SK-N-SH (cell line): ENCODE results near the gene CD38. TPM values are rescaled to one million over a fixed set of nuclear protein-coding genes. Genes with fewer than 3 reads are reported as not detected.

Experiments
- CTCF ChIA-PET: fragments of 300-600, 350-600 bp; formaldehyde crosslinking; extraction: SDS; loops from one replicate; lab custom pipeline; 2021; lab: Yijun Ruan, JAX
- POLR2A ChIA-PET: fragments of 350-600 bp; sonication (Branson Sonifier 250); formaldehyde crosslinking; extraction: SDS; loops from one replicate; lab custom pipeline; 2020; ENCODE audit warnings: antibody characterized with exemption, inconsistent platforms; lab: Yijun Ruan, JAX
- DNase-seq: peaks from one replicate; pipeline ENCODE4 v3.0.0; 2012
- H2AFZ ChIP-seq: fragments of 200-600 bp; sonication (generic); 2 replicates; pipeline ENCODE4 v1.8.1; 2016; ENCODE audit warnings: antibody characterized with exemption, mild to moderate bottlenecking, low read depth
- H3F3A ChIP-seq: fragments of 200-600 bp; sonication (generic); replicated peaks from 2 replicates; pipeline ENCODE3; 2016; ENCODE audit warnings: antibody characterized with exemption, mild to moderate bottlenecking; ENCODE audit not compliant: insufficient read depth
- H3K27ac ChIP-seq, 2 experiments: fragments of 200-500 bp in 1 of 2; fragments of 200-600 bp in 1 of 2; sonication (Bioruptor generic) in 1 of 2; sonication (generic), shearing (Covaris generic) in 1 of 2; 2 replicates each; pipeline versions ENCODE4 v1.5.1 to v1.6.1; 2014 to 2016; ENCODE audit warnings: low read depth in 2 of 2, inconsistent platforms in 1 of 2, low read length in 1 of 2, mild to moderate bottlenecking in 1 of 2, mixed read lengths in 1 of 2
- H3K27me3 ChIP-seq: fragments of 200-600 bp; sonication (generic), shearing (Covaris generic); 2 replicates; pipeline ENCODE4 v1.6.1; 2016; ENCODE audit warnings: mixed run types; ENCODE audit not compliant: insufficient read depth
- H3K36me3 ChIP-seq, 2 experiments: fragments of 200-500 bp in 1 of 2; fragments of 200-600 bp in 1 of 2; sonication (Bioruptor generic) in 1 of 2; sonication (generic) in 1 of 2; replicated peaks in 1 of 2; 2 replicates each; pipeline versions ENCODE3 to v1.5.1; 2014 to 2016; ENCODE audit warnings: low read length in 1 of 2, mild to moderate bottlenecking in 1 of 2; ENCODE audit not compliant: insufficient read depth in 2 of 2, control insufficient read depth in 1 of 2
- H3K4me1 ChIP-seq, 2 experiments: fragments of 200-500 bp in 1 of 2; fragments of 200-600 bp in 1 of 2; sonication (Bioruptor generic) in 1 of 2; sonication (generic), shearing (Covaris generic) in 1 of 2; 2 replicates each; pipeline versions ENCODE4 v1.5.1 to v1.6.1; 2014 to 2016; ENCODE audit warnings: low read depth in 1 of 2, low read length in 1 of 2, mixed run types in 1 of 2; ENCODE audit not compliant: insufficient read depth in 2 of 2, control insufficient read depth in 1 of 2
- H3K4me2 ChIP-seq: fragments of 200-600 bp; sonication (generic), shearing (Covaris generic); 2 replicates; pipeline ENCODE4 v1.6.1; 2017; ENCODE audit warnings: mixed run types
- H3K4me3 ChIP-seq, 2 experiments: fragments of 200-500 bp in 1 of 2; fragments of 200-600 bp in 1 of 2; sonication (Bioruptor generic) in 1 of 2; sonication (generic), shearing (Covaris generic) in 1 of 2; 2 replicates each; pipeline versions ENCODE4 v1.5.1 to v1.8.1; 2014 to 2016; ENCODE audit warnings: low read depth in 2 of 2, inconsistent platforms in 1 of 2, low read length in 1 of 2, mild to moderate bottlenecking in 1 of 2, mixed read lengths in 1 of 2, moderate library complexity in 1 of 2
- H3K79me2 ChIP-seq: fragments of 200-600 bp; sonication (generic); 2 replicates; pipeline ENCODE4 v1.8.1; 2017; ENCODE audit warnings: mild to moderate bottlenecking; ENCODE audit not compliant: insufficient read depth
- H3K9ac ChIP-seq: fragments of 200-600 bp; sonication (generic); 2 replicates; pipeline ENCODE4 v1.6.1; 2017; ENCODE audit warnings: mixed run types
- H3K9me2 ChIP-seq: fragments of 200-600 bp; sonication (generic); 2 replicates; pipeline ENCODE4 v1.6.1; 2017; ENCODE audit warnings: mixed run types
- H3K9me3 ChIP-seq: fragments of 200-600 bp; sonication (generic); 2 replicates; pipeline ENCODE4 v1.6.1; 2017; ENCODE audit warnings: mixed run types, mild to moderate bottlenecking, moderate library complexity
- H4K20me1 ChIP-seq: fragments of 200-600 bp; sonication (generic); 2 replicates; pipeline ENCODE4 v1.6.1; 2017; ENCODE audit warnings: mild to moderate bottlenecking, mixed run types; ENCODE audit not compliant: insufficient read depth
- EP300 ChIP-seq, 2 experiments: IDR thresholded peaks; 2 replicates each; pipeline versions ENCODE4 v1.4.0 to v1.6.1; 2012; ENCODE audit warnings: borderline replicate concordance in 1 of 2, low read depth in 1 of 2, low read length in 1 of 2
- FOXJ3 ChIP-seq: sonication (generic); formaldehyde crosslinking; IDR thresholded peaks from 2 replicates; pipeline ENCODE4 v1.5.1; 2020; ENCODE audit warnings: mild to moderate bottlenecking, missing genetic modification reagents
- MEF2A ChIP-seq: IDR thresholded peaks from 2 replicates; pipeline ENCODE4 v1.4.0; 2012; ENCODE audit warnings: low read depth, borderline replicate concordance
- NFIC ChIP-seq: IDR thresholded peaks from 2 replicates; pipeline ENCODE4 v1.4.0; 2012; ENCODE audit warnings: borderline replicate concordance
- RAD21 ChIP-seq: IDR thresholded peaks from 2 replicates; pipeline ENCODE4 v1.6.1; 2012; ENCODE audit warnings: mild to moderate bottlenecking, low read length
- SMC3 ChIP-seq: IDR thresholded peaks from 2 replicates; pipeline ENCODE4 v1.6.1; 2012; ENCODE audit warnings: low read depth, low read length, improper control_type of control experiment
- TCF12 ChIP-seq: IDR thresholded peaks from 2 replicates; pipeline ENCODE4 v1.4.0; 2012
- WGBS: methylation state at CpG from one replicate; pipeline ENCODE4 v1.1.6; 2017; ENCODE audit warnings: low lambda C conversion rate; 5-methylcytosine and 5-hydroxymethylcytosine counted together
- polyA plus RNA-seq, 3 experiments: library from polyadenylated mRNA; depleted of rRNA; stranded (reverse); fragments of >200 nt; gene quantifications; 2 replicates each; pipeline ENCODE4 v1.2.3, GENCODE V29; 2012
- TF ChIP-seq, protein P1 (sequence below): IDR thresholded peaks from 2 replicates; pipeline ENCODE4 v1.4.0; 2012; ENCODE audit warnings: low read depth, borderline replicate concordance
- TF ChIP-seq, protein P2 (sequence below): fragments of 200-600 bp; sonication (generic); IDR thresholded peaks from 2 replicates; pipeline ENCODE4 v1.6.1; 2017; ENCODE audit warnings: antibody characterized with exemption, mild to moderate bottlenecking, moderate library complexity

Gene CD38
- polyA plus RNA-seq, 1 of the 3 experiments (the other 2 are of a cell fraction): 0.02 TPM

DNA sequence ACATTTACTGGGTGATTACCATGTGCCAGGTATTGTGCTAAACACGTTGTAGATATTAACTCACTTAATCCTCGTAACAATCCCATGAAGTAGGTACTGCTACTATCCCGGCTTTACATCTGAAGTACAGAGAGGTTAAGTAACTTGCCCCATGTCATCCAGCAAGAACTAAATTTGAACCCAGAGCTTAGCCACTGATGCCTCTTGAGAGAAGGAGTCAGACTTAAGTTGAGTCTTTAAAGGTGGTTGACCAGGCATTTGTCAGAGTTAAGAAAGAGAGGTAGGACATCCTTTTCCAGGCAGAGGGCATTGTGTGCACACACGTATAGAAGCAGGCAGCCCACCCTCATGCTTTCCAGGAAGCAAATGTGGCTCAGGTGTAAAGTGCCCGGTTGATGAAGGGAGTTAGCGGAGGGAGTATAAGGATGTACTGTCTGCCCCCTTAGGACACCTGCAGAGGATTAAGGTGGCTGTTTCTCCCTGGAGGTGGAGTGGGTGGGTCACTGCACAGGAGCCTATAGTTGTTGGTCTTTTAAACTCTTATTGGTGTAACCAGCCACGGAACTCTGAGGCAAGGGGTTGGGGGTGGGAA lies 335 bp upstream of the CD38 start:
- Histone ChIP-seq H3K9me3 (no peaks in the 10 kb centered on the region), H3K4me1 (peaks cover 0 to 10% of the 10 kb centered on the region in 2 experiments; a peak in 2 of 4 replicates), H3K9me2 (no peaks in the 10 kb centered on the region), H3F3A (no peaks in the 10 kb centered on the region), H3K9ac (no peak overlapping the region), H3K4me2 (peak overlapping the region; percentile 78), H2AFZ (no peak overlapping the region), H3K79me2 (no peaks in the 10 kb centered on the region), H3K27me3 (peaks cover 21% of the 10 kb centered on the region), H4K20me1 (no peaks in the 10 kb centered on the region), H3K4me3 (no peak overlapping the region; a peak in 1 of 4 replicates), H3K36me3 (no peaks in the 10 kb centered on the region), H3K27ac (no peak overlapping the region)
- TF ChIP-seq NFIC: no peak
- no peak for TF ChIP-seq TCF12
- TF ChIP-seq, protein P1, sequence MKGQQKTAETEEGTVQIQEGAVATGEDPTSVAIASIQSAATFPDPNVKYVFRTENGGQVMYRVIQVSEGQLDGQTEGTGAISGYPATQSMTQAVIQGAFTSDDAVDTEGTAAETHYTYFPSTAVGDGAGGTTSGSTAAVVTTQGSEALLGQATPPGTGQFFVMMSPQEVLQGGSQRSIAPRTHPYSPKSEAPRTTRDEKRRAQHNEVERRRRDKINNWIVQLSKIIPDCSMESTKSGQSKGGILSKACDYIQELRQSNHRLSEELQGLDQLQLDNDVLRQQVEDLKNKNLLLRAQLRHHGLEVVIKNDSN: no peak
- TF ChIP-seq MEF2A: no peak
- no peak for TF ChIP-seq FOXJ3 (CRISPR knock-in tag)
- DNase-seq: no peak
- 95% methylated on average over 7 of the region's 7 CpGs for whole genome bisulfite sequencing
- POLR2A ChIA-PET: no interaction called here
- CTCF ChIA-PET: interaction anchor here (0.8 to 1.4 kb wide), 2 partner anchors 10 to 28 kb away, joined by 3 to 7 read pairs; no protein-coding TSS in a partner anchor

DNA sequence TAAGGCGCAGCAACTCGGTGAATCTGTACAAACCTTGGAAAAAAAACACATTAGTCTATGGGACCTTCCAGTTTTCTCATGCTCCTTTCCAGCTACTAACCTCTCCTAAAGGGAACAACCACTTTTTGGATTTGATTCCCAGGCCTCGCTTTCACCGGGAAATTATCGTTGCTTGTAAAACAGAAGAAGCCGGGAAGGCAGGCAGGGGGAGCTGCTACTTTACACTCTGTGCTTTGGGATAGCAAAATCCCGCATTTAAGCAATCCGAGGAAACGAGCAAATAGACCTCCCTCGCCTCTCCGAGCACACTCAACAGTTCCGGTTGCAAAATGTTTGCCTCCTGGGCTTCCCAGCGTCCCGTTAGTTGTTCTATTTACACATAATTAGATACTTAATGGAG lies 1.2 kb downstream of the CD38 start:
- Histone ChIP-seq H3K27me3 (peaks cover 21% of the 10 kb centered on the region), H2AFZ (peak overlapping the region; percentile 93), H3K79me2 (no peaks in the 10 kb centered on the region), H3K9me3 (no peaks in the 10 kb centered on the region), H3F3A (no peaks in the 10 kb centered on the region), H3K9ac (no peak overlapping the region), H4K20me1 (no peaks in the 10 kb centered on the region), H3K36me3 (no peaks in the 10 kb centered on the region), H3K27ac (no peak overlapping the region), H3K4me3 (peak overlapping the region; percentile 59 to 66), H3K9me2 (no peaks in the 10 kb centered on the region), H3K4me1 (peaks cover 0 to 10% of the 10 kb centered on the region in 2 experiments; a peak in 2 of 4 replicates), H3K4me2 (peak overlapping the region; percentile 78)
- peak; percentile 17; the same call in 1 of the 2 replicates for TF ChIP-seq SMC3
- peak; percentile 57 for TF ChIP-seq RAD21
- TF ChIP-seq, protein P2, sequence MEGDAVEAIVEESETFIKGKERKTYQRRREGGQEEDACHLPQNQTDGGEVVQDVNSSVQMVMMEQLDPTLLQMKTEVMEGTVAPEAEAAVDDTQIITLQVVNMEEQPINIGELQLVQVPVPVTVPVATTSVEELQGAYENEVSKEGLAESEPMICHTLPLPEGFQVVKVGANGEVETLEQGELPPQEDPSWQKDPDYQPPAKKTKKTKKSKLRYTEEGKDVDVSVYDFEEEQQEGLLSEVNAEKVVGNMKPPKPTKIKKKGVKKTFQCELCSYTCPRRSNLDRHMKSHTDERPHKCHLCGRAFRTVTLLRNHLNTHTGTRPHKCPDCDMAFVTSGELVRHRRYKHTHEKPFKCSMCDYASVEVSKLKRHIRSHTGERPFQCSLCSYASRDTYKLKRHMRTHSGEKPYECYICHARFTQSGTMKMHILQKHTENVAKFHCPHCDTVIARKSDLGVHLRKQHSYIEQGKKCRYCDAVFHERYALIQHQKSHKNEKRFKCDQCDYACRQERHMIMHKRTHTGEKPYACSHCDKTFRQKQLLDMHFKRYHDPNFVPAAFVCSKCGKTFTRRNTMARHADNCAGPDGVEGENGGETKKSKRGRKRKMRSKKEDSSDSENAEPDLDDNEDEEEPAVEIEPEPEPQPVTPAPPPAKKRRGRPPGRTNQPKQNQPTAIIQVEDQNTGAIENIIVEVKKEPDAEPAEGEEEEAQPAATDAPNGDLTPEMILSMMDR: peak; percentile 30
- no peak for TF ChIP-seq EP300 (IDR thresholded peaks at IDR 0.05; ENCODE audit: borderline replicate concordance in 1 of 2, low read depth in 1 of 2, low read length in 1 of 2)
- peak; percentile 73 for DNase-seq
- ChIA-PET CTCF (interaction anchor here (0.7 to 3.5 kb wide), 11 partner anchors 9 to 300 kb away, joined by 3 to 18 read pairs (median 3); no protein-coding TSS in a partner anchor), POLR2A (no interaction called here)
- WGBS: 3% methylated on average over 14 of the region's 14 CpGs
